ENCODE data around the gene ZBTB37. TPM values are rescaled to one million over a fixed set of nuclear protein-coding genes. Genes with fewer than 3 reads are reported as not detected.

ZBTB37 gene
- total and polyA plus RNA-seq, 9 of the 15 experiments (the other 6 are each of a cell fraction or from before 2014, with no cell fraction given) = 1.3 to 13.9 (median 5.4) TPM

GRCh38 chr1:173867753-173868265, 371 bp upstream of the ZBTB37 start, which contains the start of gene GAS5 (continued):
- TF ChIP-seq CGGBP1 (CRISPR knock-in tag; IDR thresholded peaks at IDR 0.05) = peak; percentile 84; the same call in 1 of the 2 replicates
- no peak for TF ChIP-seq KDM4B (IDR thresholded peaks at IDR 0.05; ENCODE audit: borderline replicate concordance in 2 of 2, low read depth in 1 of 2)
- peak; percentile 84 to 87 for TF ChIP-seq SIN3A (IDR thresholded peaks at IDR 0.05; ENCODE audit: borderline replicate concordance in 2 of 2, control insufficient read depth in 1 of 2, low read depth in 2 of 2, low read length in 2 of 2)
- TF ChIP-seq SOX6 (IDR thresholded peaks at IDR 0.05) = peak; percentile 55; the same call in 1 of the 2 replicates
- TF ChIP-seq NCOR1 (IDR thresholded peaks at IDR 0.05) = peak; percentile 67
- TF ChIP-seq REST (IDR thresholded peaks at IDR 0.05; ENCODE audit: borderline replicate concordance) = no peak
- TF ChIP-seq REST (CRISPR knock-in tag; IDR thresholded peaks at IDR 0.05; ENCODE audit: low read depth) = peak; percentile 43; the same call in 1 of the 2 replicates
- TF ChIP-seq, protein P1, sequence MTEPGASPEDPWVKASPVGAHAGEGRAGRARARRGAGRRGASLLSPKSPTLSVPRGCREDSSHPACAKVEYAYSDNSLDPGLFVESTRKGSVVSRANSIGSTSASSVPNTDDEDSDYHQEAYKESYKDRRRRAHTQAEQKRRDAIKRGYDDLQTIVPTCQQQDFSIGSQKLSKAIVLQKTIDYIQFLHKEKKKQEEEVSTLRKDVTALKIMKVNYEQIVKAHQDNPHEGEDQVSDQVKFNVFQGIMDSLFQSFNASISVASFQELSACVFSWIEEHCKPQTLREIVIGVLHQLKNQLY (CRISPR knock-in tag; conservative IDR thresholded peaks at IDR 0.05) = peak; percentile 83 to 85; a peak in 1 of 4 replicates
- TF ChIP-seq, protein P2, sequence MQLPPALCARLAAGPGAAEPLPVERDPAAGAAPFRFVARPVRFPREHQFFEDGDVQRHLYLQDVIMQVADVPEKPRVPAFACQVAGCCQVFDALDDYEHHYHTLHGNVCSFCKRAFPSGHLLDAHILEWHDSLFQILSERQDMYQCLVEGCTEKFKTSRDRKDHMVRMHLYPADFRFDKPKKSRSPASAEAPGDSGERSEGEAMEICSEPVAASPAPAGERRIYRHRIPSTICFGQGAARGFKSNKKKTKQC (CRISPR knock-in tag; IDR thresholded peaks at IDR 0.05) = peak; percentile 93
- TF ChIP-seq KLF1 (tag; IDR thresholded peaks at IDR 0.05) = 0 out of 2 replicates have a peak, but pooled peaks have one; percentile 46
- TF ChIP-seq EHMT2 (IDR thresholded peaks at IDR 0.05) = 0 out of 2 replicates have a peak, but pooled peaks have one; percentile 7
- TF ChIP-seq, protein P3, sequence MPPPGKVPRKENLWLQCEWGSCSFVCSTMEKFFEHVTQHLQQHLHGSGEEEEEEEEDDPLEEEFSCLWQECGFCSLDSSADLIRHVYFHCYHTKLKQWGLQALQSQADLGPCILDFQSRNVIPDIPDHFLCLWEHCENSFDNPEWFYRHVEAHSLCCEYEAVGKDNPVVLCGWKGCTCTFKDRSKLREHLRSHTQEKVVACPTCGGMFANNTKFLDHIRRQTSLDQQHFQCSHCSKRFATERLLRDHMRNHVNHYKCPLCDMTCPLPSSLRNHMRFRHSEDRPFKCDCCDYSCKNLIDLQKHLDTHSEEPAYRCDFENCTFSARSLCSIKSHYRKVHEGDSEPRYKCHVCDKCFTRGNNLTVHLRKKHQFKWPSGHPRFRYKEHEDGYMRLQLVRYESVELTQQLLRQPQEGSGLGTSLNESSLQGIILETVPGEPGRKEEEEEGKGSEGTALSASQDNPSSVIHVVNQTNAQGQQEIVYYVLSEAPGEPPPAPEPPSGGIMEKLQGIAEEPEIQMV (tag; conservative IDR thresholded peaks at IDR 0.05; ENCODE audit: low read depth) = peak; percentile 60; the same call in 1 of the 2 replicates
- TF ChIP-seq RBBP5 (IDR thresholded peaks at IDR 0.05; ENCODE audit: borderline replicate concordance, insufficient read depth, low read length, poor library complexity, severe bottlenecking) = peak; percentile 99
- TF ChIP-seq HNRNPL (IDR thresholded peaks at IDR 0.05; ENCODE audit: low read depth, low read length) = peak; percentile 71; the same call in 1 of the 2 replicates

All from K562 (cell line).